ENCODE measurements around the gene FAM50A.

FAM50A gene

GRCh38 chrX:154448484-154448883 is 4.5 kb downstream of the FAM50A start (continued):
- TF ChIP-seq ZNF350 (tag by site-specific recombination; IDR thresholded peaks at IDR 0.05) = no peak
- no peak for TF ChIP-seq OVOL3 (tag by site-specific recombination; IDR thresholded peaks at IDR 0.05)
- TF ChIP-seq ZNF274 (IDR thresholded peaks at IDR 0.05; ENCODE audit: low read length) = no peak
- TF ChIP-seq ZNF274 (tag by site-specific recombination; IDR thresholded peaks at IDR 0.05; ENCODE audit: borderline replicate concordance) = no peak
- TF ChIP-seq ZNF658 (tag by site-specific recombination; IDR thresholded peaks at IDR 0.05) = no peak
- TF ChIP-seq ZNF121 (tag by site-specific recombination; IDR thresholded peaks at IDR 0.05) = no peak
- TF ChIP-seq ZNF654 (tag by site-specific recombination; IDR thresholded peaks at IDR 0.05; ENCODE audit: low read depth) = no peak

GRCh38 chrX:154449618-154450017 is 5.7 kb downstream of the FAM50A start:
- Histone ChIP-seq H3K4me3 (ENCODE audit: low read depth, low read length) (no peak overlapping the region), H3K4me1 (ENCODE audit: control insufficient read depth, insufficient read depth, low read length) (no peaks in the 10 kb centered on the region), H3K36me3 (ENCODE audit: control insufficient read depth in 2 of 2, insufficient read depth in 1 of 2, low read length in 2 of 2) (peaks cover 4 to 78% of the 10 kb centered on the region in 2 experiments; a peak in 2 of 3 replicates), H3K9me3 (ENCODE audit: control insufficient read depth, insufficient read depth, low read depth, low read length) (no peaks in the 10 kb centered on the region), H3K27ac (ENCODE audit: extremely low read depth, low read depth, low read length) (no peak overlapping the region)
- TF ChIP-seq ZNF221 (tag by site-specific recombination; IDR thresholded peaks at IDR 0.05; ENCODE audit: borderline replicate concordance) = no peak
- TF ChIP-seq, protein P1, sequence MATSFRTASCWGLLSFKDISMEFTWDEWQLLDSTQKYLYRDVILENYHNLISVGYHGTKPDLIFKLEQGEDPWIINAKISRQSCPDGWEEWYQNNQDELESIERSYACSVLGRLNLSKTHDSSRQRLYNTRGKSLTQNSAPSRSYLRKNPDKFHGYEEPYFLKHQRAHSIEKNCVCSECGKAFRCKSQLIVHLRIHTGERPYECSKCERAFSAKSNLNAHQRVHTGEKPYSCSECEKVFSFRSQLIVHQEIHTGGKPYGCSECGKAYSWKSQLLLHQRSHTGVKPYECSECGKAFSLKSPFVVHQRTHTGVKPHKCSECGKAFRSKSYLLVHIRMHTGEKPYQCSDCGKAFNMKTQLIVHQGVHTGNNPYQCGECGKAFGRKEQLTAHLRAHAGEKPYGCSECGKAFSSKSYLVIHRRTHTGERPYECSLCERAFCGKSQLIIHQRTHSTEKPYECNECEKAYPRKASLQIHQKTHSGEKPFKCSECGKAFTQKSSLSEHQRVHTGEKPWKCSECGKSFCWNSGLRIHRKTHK (tag by site-specific recombination; IDR thresholded peaks at IDR 0.05) = no peak
- no peak for TF ChIP-seq SP3 (tag by site-specific recombination; IDR thresholded peaks at IDR 0.05)
- ChIA-PET CTCF (no interaction called here), POLR2A (interaction anchor here (0.7 kb wide), 1 partner anchor 16 kb away, joined by 3 read pairs; no protein-coding TSS in a partner anchor)

GRCh38 chrX:154450312-154450711 is 6.4 kb downstream of the FAM50A start:
- CTCF ChIA-PET = no interaction called here
- TF ChIP-seq PRDM6 (tag by site-specific recombination; IDR thresholded peaks at IDR 0.05) (no peak), ZNF585B (tag by site-specific recombination; IDR thresholded peaks at IDR 0.05) (no peak), KLF17 (tag by site-specific recombination; IDR thresholded peaks at IDR 0.05) (no peak), IKZF3 (tag by site-specific recombination; IDR thresholded peaks at IDR 0.05) (no peak), ZNF670 (tag by site-specific recombination; IDR thresholded peaks at IDR 0.05; ENCODE audit: low read depth) (no peak), KLF16 (tag by site-specific recombination; IDR thresholded peaks at IDR 0.05) (no peak)
- TF ChIP-seq, protein P2, sequence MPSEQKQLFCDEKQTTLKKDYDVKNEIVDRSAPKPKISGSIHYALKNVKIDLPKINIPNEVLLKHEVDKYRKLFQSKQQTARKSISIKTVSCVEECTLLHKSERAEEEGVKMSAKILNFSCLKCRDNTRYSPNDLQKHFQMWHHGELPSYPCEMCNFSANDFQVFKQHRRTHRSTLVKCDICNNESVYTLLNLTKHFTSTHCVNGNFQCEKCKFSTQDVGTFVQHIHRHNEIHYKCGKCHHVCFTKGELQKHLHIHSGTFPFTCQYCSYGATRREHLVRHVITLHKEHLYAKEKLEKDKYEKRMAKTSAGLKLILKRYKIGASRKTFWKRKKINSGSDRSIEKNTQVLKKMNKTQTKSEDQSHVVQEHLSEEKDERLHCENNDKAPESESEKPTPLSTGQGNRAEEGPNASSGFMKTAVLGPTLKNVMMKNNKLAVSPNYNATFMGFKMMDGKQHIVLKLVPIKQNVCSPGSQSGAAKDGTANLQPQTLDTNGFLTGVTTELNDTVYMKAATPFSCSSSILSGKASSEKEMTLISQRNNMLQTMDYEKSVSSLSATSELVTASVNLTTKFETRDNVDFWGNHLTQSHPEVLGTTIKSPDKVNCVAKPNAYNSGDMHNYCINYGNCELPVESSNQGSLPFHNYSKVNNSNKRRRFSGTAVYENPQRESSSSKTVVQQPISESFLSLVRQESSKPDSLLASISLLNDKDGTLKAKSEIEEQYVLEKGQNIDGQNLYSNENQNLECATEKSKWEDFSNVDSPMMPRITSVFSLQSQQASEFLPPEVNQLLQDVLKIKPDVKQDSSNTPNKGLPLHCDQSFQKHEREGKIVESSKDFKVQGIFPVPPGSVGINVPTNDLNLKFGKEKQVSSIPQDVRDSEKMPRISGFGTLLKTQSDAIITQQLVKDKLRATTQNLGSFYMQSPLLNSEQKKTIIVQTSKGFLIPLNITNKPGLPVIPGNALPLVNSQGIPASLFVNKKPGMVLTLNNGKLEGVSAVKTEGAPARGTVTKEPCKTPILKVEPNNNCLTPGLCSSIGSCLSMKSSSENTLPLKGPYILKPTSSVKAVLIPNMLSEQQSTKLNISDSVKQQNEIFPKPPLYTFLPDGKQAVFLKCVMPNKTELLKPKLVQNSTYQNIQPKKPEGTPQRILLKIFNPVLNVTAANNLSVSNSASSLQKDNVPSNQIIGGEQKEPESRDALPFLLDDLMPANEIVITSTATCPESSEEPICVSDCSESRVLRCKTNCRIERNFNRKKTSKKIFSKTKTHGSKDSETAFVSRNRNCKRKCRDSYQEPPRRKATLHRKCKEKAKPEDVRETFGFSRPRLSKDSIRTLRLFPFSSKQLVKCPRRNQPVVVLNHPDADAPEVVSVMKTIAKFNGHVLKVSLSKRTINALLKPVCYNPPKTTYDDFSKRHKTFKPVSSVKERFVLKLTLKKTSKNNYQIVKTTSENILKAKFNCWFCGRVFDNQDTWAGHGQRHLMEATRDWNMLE (tag by site-specific recombination; conservative IDR thresholded peaks at IDR 0.05; ENCODE audit: low read depth) = no peak
- peaks cover 4 to 75% of the 10 kb centered on the region in 2 experiments; a peak in 2 of 3 replicates for H3K36me3 ChIP-seq (ENCODE audit: control insufficient read depth in 2 of 2, insufficient read depth in 1 of 2, low read length in 2 of 2)
- no peaks in the 10 kb centered on the region for H3K9me3 ChIP-seq (ENCODE audit: control insufficient read depth, insufficient read depth, low read depth, low read length)
- POLR2A ChIA-PET = no interaction called here
- no peak overlapping the region for H3K4me3 ChIP-seq (ENCODE audit: low read depth, low read length)
- H3K4me1 ChIP-seq (ENCODE audit: control insufficient read depth, insufficient read depth, low read length) = no peaks in the 10 kb centered on the region
- H3K27ac ChIP-seq (ENCODE audit: extremely low read depth, low read depth, low read length) = no peak overlapping the region
